IPS-18c (cell line): Measurements from ENCODE around the gene DBH.
"Not testable (repeated sequence)": the region's sequence is repeated elsewhere in the genome, so short reads cannot be mapped to it uniquely, and the experiment has no call there.

Experiments
- H3K4me3 ChIP-seq: 2 replicates; pipeline ENCODE4 v1.7.0; 2013; ENCODE audit warnings: low read depth, mild to moderate bottlenecking, low read length, moderate library complexity; ENCODE audit not compliant: insufficient read depth
- H3K9me3 ChIP-seq: one replicate; pipeline ENCODE4 v1.6.1; 2013; ENCODE audit warnings: mild to moderate bottlenecking, low read length, moderate library complexity; ENCODE audit not compliant: control insufficient read depth, insufficient read depth

DBH gene

GRCh38 chr9:133666845-133667244, 30.7 kb downstream of the DBH start:
- no peaks in the 10 kb centered on the region for H3K9me3 ChIP-seq
- no peak overlapping the region for H3K4me3 ChIP-seq

GRCh38 chr9:133667759-133668450, 31.7 kb downstream of the DBH start:
- Histone ChIP-seq H3K4me3 (no peak overlapping the region), H3K9me3 (no peaks in the 10 kb centered on the region)

GRCh38 chr9:133669182-133669801, 33.1 kb downstream of the DBH start:
- Histone ChIP-seq H3K9me3 (no peaks in the 10 kb centered on the region), H3K4me3 (no peak overlapping the region)

GRCh38 chr9:133670466-133670865, 34.3 kb downstream of the DBH start:
- Histone ChIP-seq H3K9me3 (no peaks in the 10 kb centered on the region), H3K4me3 (no peak overlapping the region)

- no peaks in the 10 kb centered on the region for H3K9me3 ChIP-seq
- no peak overlapping the region for H3K4me3 ChIP-seq
Measured at GRCh38 chr9:133671371-133671770, 35.2 kb downstream of the DBH start.

- no peaks in the 10 kb centered on the region for H3K9me3 ChIP-seq
Measured at GRCh38 chr9:133672503-133673257, 36.5 kb downstream of the DBH start.

GRCh38 chr9:133673258-133673655, 37.1 kb downstream of the DBH start:
- Histone ChIP-seq H3K4me3 (no peak overlapping the region), H3K9me3 (no peaks in the 10 kb centered on the region)

More at GRCh38 chr9:133672503-133673257, 36.5 kb downstream of the DBH start:
- no peak overlapping the region for H3K4me3 ChIP-seq

- no peak overlapping the region for H3K4me3 ChIP-seq
- no peaks in the 10 kb centered on the region for H3K9me3 ChIP-seq
Measured at GRCh38 chr9:133674091-133674490, 37.9 kb downstream of the DBH start.

- H3K9me3 ChIP-seq, H3K4me3 ChIP-seq: not testable (repeated sequence)
Measured at GRCh38 chr9:133675796-133676195, 39.6 kb downstream of the DBH start.

GRCh38 chr9:133676450-133676849, 40.3 kb downstream of the DBH start:
- Histone ChIP-seq H3K9me3 (no peaks in the 10 kb centered on the region), H3K4me3 (no peak overlapping the region)

GRCh38 chr9:133677126-133678010, 41.2 kb downstream of the DBH start:
- Histone ChIP-seq H3K4me3 (no peak overlapping the region), H3K9me3 (no peaks in the 10 kb centered on the region)

- no peaks in the 10 kb centered on the region for H3K9me3 ChIP-seq
Measured at GRCh38 chr9:133679056-133679455, 42.9 kb downstream of the DBH start.

GRCh38 chr9:133679466-133680061, 43.4 kb downstream of the DBH start:
- no peaks in the 10 kb centered on the region for H3K9me3 ChIP-seq
- H3K4me3 ChIP-seq, result no peak overlapping the region

More at GRCh38 chr9:133679056-133679455, 42.9 kb downstream of the DBH start:
- no peak overlapping the region for H3K4me3 ChIP-seq

GRCh38 chr9:133680250-133680975, 44.2 kb downstream of the DBH start:
- H3K4me3 ChIP-seq, result no peak overlapping the region

GRCh38 chr9:133680976-133681657, 45.0 kb downstream of the DBH start:
- Histone ChIP-seq H3K4me3 (no peak overlapping the region), H3K9me3 (no peaks in the 10 kb centered on the region)

More at GRCh38 chr9:133680250-133680975, 44.2 kb downstream of the DBH start:
- no peaks in the 10 kb centered on the region for H3K9me3 ChIP-seq
